LNCAP (cell line): ENCODE data around the gene RASGEF1B.

Source experiments
- TF ChIP-seq, protein P1 (sequence below): fragments of 450-650 bp; IDR thresholded peaks from 2 replicates; pipeline ENCODE4 v1.5.1; 2017; ENCODE audit warnings: mild to moderate bottlenecking

The RASGEF1B gene

GRCh38 chr4:81505004-81505598 is 33.4 kb upstream of the RASGEF1B start:
- TF ChIP-seq, protein P1, sequence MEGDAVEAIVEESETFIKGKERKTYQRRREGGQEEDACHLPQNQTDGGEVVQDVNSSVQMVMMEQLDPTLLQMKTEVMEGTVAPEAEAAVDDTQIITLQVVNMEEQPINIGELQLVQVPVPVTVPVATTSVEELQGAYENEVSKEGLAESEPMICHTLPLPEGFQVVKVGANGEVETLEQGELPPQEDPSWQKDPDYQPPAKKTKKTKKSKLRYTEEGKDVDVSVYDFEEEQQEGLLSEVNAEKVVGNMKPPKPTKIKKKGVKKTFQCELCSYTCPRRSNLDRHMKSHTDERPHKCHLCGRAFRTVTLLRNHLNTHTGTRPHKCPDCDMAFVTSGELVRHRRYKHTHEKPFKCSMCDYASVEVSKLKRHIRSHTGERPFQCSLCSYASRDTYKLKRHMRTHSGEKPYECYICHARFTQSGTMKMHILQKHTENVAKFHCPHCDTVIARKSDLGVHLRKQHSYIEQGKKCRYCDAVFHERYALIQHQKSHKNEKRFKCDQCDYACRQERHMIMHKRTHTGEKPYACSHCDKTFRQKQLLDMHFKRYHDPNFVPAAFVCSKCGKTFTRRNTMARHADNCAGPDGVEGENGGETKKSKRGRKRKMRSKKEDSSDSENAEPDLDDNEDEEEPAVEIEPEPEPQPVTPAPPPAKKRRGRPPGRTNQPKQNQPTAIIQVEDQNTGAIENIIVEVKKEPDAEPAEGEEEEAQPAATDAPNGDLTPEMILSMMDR, result no peak

DNA sequence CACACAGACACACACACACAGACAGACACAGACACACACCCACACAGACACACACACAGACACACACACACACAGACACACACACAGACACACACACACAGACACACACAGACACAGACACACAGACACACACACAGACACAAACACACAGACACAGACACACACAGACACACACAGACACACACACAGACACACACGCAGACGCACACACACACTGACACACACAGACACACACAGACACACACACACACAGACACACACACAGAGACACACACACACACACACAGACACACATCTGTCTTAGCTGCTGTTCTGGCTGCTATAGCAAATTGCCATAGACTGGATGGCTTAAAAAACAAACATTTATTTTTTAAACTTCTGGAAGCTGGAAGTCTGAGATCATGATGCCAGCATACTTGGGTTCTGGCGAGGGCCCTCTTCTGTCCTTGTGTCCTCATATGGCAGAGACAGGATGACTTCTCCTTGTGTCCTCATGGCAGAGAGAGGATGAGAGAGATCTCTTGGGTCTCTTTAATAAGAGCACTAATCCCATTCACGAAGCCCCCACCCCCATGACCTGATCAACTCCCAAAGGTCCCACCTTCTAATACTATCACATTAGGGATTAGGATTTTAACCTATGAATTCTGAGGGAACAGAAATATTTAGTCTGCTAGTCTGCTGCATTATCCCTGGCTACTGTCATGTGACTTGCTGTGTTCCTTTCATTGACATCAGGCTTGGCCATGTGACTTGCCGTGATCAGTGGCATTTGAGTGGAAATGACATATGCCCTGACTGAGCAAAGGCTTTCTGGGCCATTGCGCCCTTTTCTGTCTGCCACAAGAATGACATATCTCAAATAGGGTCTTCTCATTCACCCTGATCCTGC is 32.7 kb upstream of the RASGEF1B start:
- TF ChIP-seq, protein P1, result no peak

DNA sequence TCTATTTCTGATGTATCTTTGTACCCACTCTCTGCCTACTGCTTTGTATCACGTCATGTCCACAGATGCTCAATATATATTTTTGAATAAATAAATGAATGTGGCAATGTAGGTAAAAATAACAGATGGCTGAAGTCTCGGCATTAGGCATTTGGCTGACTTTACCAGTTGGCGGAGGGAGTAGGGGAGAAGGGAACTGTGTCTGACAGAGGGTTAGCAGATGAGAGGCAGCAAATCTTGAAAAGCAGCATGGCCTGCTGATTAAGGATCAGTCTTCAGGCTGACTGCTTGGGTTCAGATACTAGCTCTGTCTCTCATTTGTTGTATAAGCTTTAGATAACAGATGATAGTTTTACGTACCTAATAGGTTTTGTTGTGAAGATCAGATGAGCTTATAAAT is 31.9 kb upstream of the RASGEF1B start:
- TF ChIP-seq, protein P1, result no peak

GRCh38 chr4:81502564-81502963 is 30.9 kb upstream of the RASGEF1B start:
- TF ChIP-seq, protein P1, result no peak

- TF ChIP-seq, protein P1, result no peak
Observed at GRCh38 chr4:81499840-81500239, 28.1 kb upstream of the RASGEF1B start.

DNA sequence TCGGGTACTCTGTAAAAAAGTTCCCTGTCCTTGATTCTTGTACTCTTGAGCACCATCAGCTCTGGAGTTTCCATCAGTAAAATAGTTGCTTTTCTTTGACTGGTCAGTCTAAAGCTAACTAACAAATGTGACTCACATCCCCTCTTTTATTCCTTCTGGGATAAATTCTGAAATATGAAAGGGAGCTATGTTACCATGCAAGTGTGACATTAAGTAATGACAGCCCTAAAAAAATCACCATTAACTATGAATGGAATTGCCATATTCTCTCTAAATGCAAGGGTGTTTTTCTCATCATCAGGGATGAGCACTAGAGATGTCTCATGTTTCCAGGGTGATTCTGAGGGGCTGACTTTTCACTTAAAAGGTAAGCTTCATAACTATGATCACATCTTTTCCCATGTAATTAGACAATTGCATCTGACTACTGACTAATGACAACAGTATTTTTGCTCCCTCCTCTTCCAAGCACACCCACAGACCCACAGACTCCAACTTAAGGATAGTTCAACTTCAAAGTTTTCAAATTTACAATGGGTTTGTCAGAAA is 26.9 kb upstream of the RASGEF1B start:
- TF ChIP-seq, protein P1, result no peak

- TF ChIP-seq, protein P1, result no peak
Observed at GRCh38 chr4:81498046-81498445, 26.3 kb upstream of the RASGEF1B start.
